HG03039 (cell line): Measurements from ENCODE around the gene SLC44A5.
"Not testable (repeated sequence)": the region's sequence is repeated elsewhere in the genome, so short reads cannot be mapped to it uniquely, and the experiment has no call there.

Source experiments
- ATAC-seq: cut with Tn5 transposase; IDR thresholded peaks from one replicate; pipeline ENCODE4 v1.9.1; 2021; ENCODE audit warnings: mild to moderate bottlenecking, moderate library complexity; ENCODE audit not compliant: unreplicated experiment

The SLC44A5 gene

DNA sequence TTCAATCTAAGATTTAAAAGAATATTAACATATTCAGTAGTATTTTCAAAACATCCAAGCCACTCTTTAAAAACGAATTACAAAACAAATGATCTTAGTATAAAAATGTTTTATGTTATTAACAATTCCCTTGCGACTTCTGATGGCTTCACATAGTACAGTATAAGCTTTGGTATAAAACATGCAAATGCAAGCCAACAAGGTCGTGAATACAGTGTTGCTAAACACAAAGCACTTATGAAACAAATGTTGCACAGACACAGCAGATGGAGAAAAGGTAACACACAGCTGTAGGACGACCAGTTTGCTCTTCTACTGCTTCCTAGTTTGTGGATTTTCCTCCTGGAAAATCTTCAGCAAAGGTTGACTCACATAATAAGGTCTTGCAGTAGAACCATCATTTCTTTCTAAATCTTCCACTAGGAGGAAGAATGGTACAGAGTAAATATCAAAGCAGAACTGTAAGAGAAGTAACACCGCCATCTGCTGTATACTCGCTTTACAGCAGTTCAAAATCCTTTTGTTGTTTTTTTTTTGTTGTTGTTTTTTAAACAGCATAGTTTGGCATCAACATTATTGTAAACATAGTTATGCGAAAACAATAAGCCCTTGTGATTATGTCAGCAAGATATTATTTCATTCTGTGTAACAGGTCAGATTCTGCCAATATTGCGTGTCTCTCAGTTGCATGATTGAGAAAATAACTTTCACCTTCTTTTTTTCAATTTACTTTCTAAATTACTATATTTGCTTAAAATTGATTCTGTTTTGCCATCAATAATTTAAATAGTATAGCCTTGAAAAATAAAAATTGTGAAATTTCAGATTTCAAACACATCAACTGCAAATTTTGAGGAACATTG lies 407.3 kb downstream of the SLC44A5 start:
- ATAC-seq: no peak

DNA sequence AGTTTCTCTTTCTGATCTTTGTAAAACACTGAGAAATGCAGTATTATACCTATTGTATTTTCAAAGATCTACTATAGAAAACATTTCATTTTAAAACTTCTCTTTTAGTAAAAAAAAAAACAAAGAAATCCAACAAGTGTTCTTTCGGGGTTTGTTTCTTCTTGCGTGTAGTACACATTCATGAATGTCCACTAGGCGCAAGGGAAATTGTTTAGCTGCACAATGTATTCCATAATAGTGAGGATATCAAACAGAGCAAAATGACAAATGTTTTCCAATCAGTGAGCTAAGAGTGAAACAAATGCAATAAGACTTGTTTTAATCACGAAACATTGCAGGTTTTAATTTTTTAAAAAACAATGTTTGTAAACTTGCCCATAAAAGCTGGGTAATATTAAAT lies 408.2 kb downstream of the SLC44A5 start:
- ATAC-seq: no peak

DNA sequence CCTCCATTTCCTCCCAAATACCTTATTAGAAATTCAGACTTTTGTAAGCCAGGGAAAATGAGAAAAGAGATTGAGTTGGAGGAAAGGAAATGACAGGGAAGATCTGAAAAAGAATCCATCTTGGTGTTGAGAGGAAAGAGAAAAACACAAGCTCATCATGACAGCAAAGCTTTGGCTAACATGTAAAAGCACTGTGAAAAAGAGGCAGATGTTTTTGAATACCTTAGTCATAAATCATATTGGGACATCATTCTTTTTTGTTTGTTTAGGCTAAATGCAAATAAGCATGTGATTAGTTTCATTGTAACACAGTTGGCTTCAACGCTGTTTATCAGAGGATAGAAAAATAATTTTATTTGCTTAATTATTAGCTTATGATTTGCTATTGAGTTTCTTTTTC lies 412.2 kb downstream of the SLC44A5 start:
- no peak for ATAC-seq

DNA sequence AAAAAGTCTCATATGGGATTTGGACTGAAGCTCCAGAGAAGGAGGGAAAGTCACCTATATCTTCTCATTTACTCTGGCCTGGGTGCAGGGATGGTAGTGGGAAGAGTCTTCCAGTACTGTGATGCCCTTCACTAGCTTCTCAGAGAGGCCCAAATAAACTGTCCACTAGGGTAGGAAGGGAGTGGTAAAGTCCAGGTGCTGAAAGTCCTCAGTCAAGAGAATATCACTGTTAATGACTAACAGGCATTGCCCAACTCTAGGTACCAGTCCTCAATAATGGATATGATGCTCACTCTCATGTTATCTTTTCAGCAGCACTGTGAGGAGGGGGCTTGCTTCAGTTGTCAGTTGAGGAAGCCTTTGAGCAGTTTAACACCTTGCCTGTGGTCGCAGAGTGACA lies 412.8 kb downstream of the SLC44A5 start:
- no peak for ATAC-seq

DNA sequence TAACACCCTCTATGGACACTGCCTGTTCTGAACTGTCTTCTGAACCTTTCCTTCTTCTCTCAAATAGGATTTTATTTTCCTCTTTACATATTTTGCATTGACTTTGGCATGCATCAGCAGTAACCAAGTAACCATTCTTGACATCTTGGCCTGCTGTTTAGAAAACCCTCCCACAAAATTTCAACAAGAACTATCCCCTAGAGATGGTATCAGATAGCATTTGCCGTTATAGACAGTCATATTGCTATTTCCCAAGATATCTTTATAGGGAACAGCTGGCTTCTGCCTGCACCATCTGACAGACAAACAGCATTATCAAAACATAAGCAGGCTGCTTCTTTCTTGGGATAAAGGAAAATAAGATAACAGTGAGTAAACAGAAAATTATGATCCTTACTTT lies 422.0 kb downstream of the SLC44A5 start:
- ATAC-seq: no peak

DNA sequence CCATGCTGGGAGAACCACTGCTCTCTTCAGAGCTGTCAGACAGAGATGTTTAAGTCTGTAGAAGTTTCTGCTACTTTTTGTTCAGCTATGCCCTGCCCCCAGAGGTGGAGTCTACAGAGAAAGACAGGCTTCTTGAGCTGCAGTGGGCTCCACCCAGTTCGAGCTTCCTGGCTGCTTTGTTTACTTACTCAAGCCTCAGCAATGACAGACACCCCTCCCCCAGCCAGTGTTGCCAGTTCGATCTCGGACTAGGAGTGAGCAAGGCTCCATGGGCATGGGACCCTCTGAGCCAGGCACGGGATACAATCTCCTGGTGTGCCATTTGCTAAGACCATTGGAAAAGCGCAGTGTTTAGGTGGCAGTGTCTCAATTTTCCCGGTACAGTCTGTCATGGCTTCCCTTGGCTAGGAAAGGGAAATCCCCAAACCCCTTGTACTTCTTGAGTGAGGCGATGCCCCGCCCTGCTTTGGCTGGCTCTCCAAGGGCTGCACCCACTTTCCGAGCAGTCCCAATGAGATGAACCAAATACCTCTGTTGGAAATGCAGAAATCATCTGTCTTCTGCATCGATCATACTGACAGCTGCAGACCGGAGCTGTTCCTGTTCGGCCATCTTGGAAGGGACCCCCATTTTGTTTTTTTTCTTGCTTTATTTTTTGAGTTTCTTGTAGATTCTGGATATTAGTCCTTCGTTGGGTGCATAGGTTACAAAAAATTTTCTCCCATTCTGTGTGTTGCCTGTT lies 429.5 kb downstream of the SLC44A5 start:
- ATAC-seq: not testable (repeated sequence)

DNA sequence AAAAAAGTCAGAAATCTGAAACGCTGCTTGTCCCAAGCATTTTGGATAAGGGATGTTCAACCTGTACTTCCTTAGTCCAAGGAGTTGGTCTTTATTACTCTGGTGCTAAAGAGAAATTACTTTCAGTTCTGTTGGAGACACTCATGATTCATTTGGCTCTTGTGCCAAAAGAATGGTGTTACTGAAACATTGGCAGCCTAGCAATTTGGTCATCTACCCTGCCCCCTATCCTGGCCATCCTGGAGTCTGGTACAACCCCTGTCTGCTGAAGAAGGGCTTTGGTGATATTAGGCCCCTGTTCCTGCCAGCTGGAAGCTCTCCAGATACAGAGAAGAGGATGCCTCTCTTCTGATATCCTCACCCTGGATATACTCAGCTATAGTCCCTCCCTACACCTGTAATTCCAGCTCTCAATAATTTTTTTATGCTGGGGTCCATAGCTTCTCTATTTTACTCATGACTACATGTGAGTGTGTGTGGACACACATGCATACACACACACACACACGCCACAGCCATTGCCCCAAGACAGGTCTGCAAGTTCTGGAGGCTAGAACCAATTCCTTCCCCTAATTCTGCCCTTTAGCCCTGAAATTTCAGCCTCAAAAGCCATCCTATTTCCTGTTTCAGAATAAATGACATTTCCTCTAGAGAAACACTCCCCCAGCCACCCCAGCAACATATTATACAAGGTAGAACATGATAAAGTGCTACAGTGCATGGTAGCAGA lies 436.7 kb downstream of the SLC44A5 start:
- ATAC-seq: no peak

DNA sequence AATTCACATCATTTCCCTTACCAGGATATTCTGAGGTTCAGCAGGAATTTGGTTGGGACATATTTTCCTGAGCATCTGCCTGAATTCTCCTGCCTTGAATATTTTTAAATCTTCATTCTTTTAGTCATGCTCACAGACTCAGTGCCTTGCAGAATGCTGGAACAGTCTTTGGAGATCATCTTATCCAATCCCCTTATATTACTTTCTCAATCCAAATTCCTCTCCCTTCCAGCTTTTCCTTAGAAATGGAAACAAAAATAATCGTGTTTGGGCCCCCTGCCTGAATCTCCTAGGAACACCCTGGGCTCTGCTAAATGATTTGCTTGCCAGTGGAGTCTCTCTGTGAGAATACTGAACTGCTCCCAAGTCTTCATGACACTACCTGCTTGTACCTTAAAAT lies 438.4 kb downstream of the SLC44A5 start:
- ATAC-seq: no peak

DNA sequence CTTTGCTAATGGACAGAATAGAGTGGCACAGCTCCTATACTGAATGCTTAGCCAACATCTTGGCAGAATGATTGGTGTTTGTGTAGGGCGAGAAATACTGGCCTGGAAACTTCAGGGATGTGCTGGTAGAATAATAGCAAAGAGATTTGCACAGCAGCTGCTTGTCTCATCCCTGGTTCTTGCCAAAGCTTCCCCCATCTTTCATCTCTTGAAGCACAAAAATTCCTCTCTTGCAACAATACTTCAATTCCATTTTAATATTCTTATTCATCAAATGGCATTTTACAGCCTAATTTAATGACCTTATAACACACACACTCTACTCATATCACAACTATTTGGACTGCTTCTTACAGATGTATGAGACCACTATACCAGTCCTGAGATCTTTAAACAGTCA lies 439.0 kb downstream of the SLC44A5 start:
- no peak for ATAC-seq

DNA sequence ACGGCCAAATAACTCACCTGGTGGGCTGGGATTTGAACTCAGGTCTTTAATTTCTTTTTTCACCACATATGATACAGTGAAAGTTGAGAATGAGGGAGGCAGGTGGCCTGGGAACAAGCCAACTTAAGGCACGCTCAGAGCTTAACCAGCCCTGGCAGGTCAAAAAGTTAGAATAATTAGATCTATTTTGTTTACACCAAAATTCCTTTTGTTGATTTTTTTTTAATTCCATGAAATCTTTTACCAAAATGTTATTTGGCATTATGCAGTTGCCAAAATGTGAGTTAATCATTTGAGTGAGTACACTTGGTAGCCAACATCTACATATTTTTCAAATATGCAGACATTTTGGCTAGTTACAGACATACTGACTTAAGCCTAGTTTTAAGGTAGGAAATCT lies 439.9 kb downstream of the SLC44A5 start:
- ATAC-seq: no peak

DNA sequence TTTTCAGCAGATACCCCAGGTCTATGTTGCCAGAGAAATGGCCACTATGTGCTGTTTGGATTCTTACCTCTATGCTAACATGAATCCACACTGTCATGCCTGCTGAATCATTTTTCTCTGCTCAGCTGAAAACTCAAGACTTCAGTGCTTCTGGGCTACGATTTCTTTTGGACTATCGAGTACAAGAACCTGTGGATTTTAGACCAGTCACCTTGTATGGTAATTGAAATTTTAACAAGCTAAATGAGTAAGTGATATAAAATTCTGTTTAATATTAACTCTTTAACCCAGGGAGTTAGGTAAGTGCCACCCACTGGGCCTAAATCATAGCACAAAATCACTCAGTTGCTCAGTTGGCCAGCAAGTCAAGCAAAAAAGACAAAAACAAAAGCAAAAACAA lies 440.9 kb downstream of the SLC44A5 start:
- ATAC-seq: no peak

DNA sequence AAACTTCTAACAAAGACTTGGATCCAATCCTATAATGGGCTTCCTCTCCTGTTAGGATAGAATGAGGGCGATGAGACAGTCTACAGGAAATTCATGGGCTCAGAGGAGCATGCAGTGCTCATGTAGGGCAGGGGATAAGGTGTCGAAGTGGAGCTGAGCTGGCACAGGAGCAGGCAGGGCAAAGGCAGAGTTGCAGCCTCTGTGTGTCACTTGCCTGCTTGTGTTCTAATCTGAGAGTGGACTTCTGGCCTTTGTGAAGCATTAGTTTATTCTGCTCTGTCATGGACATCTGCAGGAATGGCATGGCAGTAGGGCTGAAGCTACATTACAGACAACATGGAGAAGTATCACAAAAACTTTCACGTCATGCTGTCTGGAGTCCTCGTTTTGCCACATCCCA lies 444.1 kb downstream of the SLC44A5 start:
- no peak for ATAC-seq

DNA sequence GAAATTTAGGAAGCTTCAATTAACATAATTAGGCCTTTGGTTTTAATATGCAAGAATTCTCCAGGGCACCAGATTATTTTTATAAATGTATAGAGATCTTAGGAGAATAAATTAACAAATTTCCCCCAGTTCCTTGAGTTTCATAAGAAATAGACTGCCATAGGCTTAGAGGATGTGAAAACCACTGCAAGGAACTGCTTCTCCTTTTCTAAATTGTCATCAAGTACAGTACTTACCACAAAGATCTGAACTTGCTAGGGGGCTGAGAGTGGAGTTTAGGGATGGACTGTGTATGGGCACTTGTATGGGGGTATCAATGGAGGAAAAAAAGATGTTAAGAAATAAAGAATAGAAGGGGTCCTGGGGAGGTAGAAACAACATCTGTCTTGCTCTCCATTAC lies 445.6 kb downstream of the SLC44A5 start:
- peak; percentile 61 for ATAC-seq

DNA sequence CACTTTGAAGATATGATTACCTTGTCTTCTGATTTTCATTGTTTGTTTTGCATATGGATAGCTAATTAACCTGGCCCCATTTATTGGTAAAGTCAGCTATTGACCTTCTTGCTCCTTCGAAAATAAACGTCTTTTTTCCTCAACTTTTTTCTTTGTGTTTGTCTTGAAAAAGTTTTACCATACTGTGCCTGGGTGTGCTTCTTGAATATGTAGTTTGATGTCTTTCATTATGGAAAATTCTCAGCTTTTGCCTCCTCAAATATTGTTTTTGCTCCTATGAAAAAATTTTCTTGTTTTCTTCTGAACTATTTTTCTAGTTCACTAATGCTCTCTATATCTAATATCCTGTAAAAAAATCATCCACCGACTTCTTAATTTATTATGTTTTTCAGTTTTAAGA lies 451.8 kb downstream of the SLC44A5 start:
- no peak for ATAC-seq
